ENCODE data around the gene KDM3B. TPM values are rescaled to one million over a fixed set of nuclear protein-coding genes. Genes with fewer than 3 reads are reported as not detected.
"Not testable (repeated sequence)": the region's sequence is repeated elsewhere in the genome, so short reads cannot be mapped to it uniquely, and the experiment has no call there.

The KDM3B gene
- total RNA-seq, 1 donor from 2014 or later: 79.7 TPM

GRCh38 chr5:138468133-138468965 lies 115.9 kb downstream of the KDM3B start:
- DNase-seq (ENCODE audit: low read depth): peak; percentile 32

- DNase-seq (ENCODE audit: low read depth): no peak
Observed at GRCh38 chr5:138468966-138469539, 116.6 kb downstream of the KDM3B start.

GRCh38 chr5:138469540-138470321 lies 117.2 kb downstream of the KDM3B start:
- peak; percentile 94 for DNase-seq (ENCODE audit: low read depth)

DNA sequence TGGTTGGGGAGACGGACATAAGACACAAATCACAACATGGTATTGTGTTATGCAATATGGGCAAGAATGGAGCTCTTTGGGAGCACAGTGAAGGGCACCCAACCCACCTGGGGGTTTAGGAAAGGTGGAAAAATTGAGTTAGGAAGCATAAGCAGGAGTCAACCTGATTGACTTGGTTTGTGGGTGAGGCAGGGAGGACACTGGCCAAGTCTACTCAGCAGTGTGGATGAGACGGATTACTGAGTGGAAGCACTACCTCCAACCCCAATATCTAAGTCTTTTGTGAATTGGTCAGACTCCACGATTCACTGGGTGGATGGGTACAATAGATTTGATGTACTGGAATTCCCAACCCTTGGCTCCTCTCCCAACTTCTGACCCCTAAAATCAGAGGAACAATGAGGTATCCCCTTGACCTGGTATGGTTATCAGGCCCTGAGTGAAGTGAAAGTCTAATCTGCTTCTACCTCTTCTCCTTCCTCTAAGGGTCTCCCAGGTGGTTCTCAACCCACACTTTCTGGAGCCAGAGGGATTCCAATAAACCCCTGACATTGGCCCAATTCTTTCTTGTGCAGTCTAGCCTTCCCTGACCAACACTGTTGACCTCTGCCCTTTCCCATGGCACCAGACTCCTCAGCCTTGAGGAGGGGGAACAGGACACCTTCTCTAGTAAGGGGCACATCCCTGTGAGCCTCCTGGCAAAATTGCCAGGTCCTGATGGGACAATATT lies 118.0 kb downstream of the KDM3B start:
- DNase-seq (ENCODE audit: low read depth): no peak

GRCh38 chr5:138471052-138471361 lies 118.5 kb downstream of the KDM3B start:
- no peak for DNase-seq (ENCODE audit: low read depth)

- no peak for DNase-seq (ENCODE audit: low read depth)
Observed at GRCh38 chr5:138472353-138472752, 119.9 kb downstream of the KDM3B start.

DNA sequence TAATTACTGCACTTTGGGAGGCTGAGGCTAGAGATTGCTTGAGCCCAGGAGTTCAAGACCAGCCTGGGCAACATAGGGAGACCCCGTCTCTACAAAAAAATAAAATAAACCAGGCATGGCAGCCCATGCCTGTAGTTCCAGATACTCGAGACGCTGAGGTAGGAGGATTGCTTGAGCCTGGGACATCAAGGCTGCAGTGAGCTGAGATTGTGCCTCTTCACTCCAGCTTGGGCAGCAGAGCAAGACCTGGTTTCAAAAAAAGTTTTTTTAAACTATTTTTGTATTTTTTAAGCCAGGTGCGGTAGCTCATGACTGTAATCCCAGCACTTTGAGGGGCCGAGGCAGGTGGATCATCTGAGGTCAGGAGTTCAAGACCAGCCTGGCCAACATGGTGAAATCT lies 120.7 kb downstream of the KDM3B start:
- DNase-seq (ENCODE audit: low read depth): not testable (repeated sequence)

GRCh38 chr5:138476918-138477317 lies 124.4 kb downstream of the KDM3B start:
- DNase-seq (ENCODE audit: low read depth): no peak

GRCh38 chr5:138482638-138483037 lies 130.2 kb downstream of the KDM3B start:
- DNase-seq (ENCODE audit: low read depth): no peak

Other genes starting within 250 kb of the KDM3B start
- 7.1 and 17.1 TPM in 2 replicates for gene NME5, start 213.3 kb upstream of the KDM3B start, total RNA-seq
- gene BRD8, start 174.1 kb upstream of the KDM3B start, total RNA-seq: 16.0 and 51.3 TPM in 2 replicates
- gene KIF20A, start 173.6 kb upstream of the KDM3B start, total RNA-seq: 1.3 and 17.9 TPM in 2 replicates
- 31.8 and 35.0 TPM in 2 replicates for gene CDC23, start 139.4 kb upstream of the KDM3B start, total RNA-seq
- not detected in 2 replicates for gene GFRA3, start 78.1 kb upstream of the KDM3B start, total RNA-seq
- 0.35 and 2.6 TPM in 2 replicates for gene CDC25C, start 20.9 kb upstream of the KDM3B start, total RNA-seq
- 26.2 and 29.2 TPM in 2 replicates for gene FAM53C, start 14.4 kb upstream of the KDM3B start, total RNA-seq
- gene REEP2, start 86.4 kb downstream of the KDM3B start, total RNA-seq: 2.1 and 7.6 TPM in 2 replicates
- gene EGR1, start 112.8 kb downstream of the KDM3B start, total RNA-seq: 1.2 and 12.3 TPM in 2 replicates
- 135 and 213 TPM in 2 replicates for gene ETF1, start 190.6 kb downstream of the KDM3B start, total RNA-seq
- gene HSPA9, start 222.7 kb downstream of the KDM3B start, total RNA-seq: 386 and 419 TPM in 2 replicates